ENCODE data around the gene ADAMTS15. TPM values are rescaled to one million over a fixed set of nuclear protein-coding genes. Genes with fewer than 3 reads are reported as not detected.

Gene ADAMTS15
- total RNA-seq, 1 donor from 2014 or later = 81.6 TPM

DNA sequence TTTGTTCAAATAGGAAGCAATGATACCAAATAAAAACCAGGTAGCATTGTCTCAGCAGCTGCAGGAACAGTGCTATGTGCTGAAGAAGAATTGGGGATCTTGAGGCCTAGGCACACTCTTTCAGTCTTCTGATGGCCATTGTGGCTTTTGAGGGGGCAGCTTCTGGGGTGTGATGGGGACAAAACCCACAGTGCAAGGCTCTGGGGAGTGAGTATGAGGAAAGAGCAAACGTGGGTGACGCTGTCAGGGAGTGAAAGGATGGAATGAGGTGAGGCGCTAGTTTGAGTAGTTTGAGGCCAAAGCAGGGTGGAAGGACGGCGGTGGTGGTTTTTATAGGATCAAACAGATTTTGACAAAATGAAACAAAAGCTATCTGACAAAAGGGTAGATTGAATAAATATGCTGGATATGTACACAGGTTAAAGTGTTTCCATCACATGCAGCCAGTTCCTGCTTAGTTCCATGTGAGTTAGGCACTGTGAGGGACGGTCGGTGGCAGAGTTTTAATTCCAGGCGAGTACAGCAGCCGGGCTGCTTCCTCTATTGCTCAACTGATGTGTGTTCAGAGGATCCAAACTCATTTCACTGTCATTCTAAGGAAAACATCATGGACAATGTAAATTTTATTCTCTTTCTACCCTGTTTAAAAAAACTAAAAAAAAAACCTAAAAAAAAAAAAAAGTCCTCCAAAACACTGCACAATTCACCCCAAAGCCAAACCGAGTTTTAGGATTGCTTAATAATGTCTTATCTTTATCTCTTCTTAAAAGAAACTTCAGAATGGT lies 18.9 kb downstream of the ADAMTS15 start:
- Mint-ChIP-seq H3K4me1 (ENCODE audit: unreplicated experiment) (no peaks in the 10 kb centered on the region), H3K36me3 (ENCODE audit: unreplicated experiment) (peaks cover 54% of the 10 kb centered on the region), H3K27me3 (ENCODE audit: unreplicated experiment) (no peaks in the 10 kb centered on the region), H3K4me3 (ENCODE audit: unreplicated experiment) (no peak overlapping the region), H3K9me3 (ENCODE audit: unreplicated experiment) (no peaks in the 10 kb centered on the region), H3K27ac (ENCODE audit: unreplicated experiment) (no peak overlapping the region)
- TF ChIP-seq, protein P1, sequence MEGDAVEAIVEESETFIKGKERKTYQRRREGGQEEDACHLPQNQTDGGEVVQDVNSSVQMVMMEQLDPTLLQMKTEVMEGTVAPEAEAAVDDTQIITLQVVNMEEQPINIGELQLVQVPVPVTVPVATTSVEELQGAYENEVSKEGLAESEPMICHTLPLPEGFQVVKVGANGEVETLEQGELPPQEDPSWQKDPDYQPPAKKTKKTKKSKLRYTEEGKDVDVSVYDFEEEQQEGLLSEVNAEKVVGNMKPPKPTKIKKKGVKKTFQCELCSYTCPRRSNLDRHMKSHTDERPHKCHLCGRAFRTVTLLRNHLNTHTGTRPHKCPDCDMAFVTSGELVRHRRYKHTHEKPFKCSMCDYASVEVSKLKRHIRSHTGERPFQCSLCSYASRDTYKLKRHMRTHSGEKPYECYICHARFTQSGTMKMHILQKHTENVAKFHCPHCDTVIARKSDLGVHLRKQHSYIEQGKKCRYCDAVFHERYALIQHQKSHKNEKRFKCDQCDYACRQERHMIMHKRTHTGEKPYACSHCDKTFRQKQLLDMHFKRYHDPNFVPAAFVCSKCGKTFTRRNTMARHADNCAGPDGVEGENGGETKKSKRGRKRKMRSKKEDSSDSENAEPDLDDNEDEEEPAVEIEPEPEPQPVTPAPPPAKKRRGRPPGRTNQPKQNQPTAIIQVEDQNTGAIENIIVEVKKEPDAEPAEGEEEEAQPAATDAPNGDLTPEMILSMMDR (IDR thresholded peaks at IDR 0.05) = no peak
- DNase-seq (ENCODE audit: extremely low spot score, unreplicated experiment) = no peak

DNA sequence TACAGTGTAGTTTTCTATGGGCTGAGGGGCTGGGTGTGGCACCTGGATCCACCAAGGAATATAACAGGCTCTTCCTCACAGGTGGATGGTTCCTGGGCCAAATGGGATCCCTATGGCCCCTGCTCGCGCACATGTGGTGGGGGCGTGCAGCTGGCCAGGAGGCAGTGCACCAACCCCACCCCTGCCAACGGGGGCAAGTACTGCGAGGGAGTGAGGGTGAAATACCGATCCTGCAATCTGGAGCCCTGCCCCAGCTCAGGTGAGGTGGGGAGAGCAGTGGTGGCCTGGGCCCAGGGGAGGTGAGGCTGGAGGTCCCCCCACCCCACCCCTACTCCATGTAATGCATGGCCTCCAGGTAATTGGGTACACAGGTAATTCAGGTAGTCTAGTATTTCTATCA lies 20.7 kb downstream of the ADAMTS15 start:
- no peaks in the 10 kb centered on the region for H3K9me3 Mint-ChIP-seq (ENCODE audit: unreplicated experiment)
- TF ChIP-seq, protein P1 (IDR thresholded peaks at IDR 0.05) = no peak
- no peak overlapping the region for H3K27ac Mint-ChIP-seq (ENCODE audit: unreplicated experiment)
- peaks cover 40% of the 10 kb centered on the region for H3K36me3 Mint-ChIP-seq (ENCODE audit: unreplicated experiment)
- H3K4me1 Mint-ChIP-seq (ENCODE audit: unreplicated experiment) = no peaks in the 10 kb centered on the region
- H3K27me3 Mint-ChIP-seq (ENCODE audit: unreplicated experiment) = no peaks in the 10 kb centered on the region
- DNase-seq (ENCODE audit: extremely low spot score, unreplicated experiment) = no peak
- no peak overlapping the region for H3K4me3 Mint-ChIP-seq (ENCODE audit: unreplicated experiment)

DNA sequence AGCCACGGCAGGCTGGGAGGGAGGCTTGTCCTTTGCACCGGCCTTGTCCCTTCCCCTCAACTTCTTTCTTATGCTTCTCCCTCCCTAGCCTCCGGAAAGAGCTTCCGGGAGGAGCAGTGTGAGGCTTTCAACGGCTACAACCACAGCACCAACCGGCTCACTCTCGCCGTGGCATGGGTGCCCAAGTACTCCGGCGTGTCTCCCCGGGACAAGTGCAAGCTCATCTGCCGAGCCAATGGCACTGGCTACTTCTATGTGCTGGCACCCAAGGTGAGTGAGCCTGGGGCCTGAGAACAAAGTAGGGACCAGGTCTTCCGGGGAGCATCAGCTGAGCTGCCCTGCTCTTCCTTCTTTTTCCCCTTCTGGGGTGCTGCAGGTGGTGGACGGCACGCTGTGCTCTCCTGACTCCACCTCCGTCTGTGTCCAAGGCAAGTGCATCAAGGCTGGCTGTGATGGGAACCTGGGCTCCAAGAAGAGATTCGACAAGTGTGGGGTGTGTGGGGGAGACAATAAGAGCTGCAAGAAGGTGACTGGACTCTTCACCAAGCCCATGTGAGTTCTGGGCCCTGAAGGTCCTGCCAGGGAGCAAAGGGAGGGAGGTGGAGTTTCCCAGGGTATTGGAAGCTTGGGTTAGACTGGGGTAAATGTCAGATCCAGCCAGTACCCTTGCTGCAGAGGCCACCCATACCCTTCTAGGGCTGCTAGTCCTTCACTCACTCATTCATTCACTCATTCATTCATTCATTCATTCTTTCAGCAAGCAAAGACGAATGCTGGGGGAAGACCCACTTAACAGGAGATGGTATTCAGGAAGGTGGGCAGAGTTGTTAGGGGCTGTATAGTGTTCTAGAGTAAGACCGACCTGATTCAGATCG lies 22.6 kb downstream of the ADAMTS15 start:
- Mint-ChIP-seq H3K4me3 (ENCODE audit: unreplicated experiment) (no peak overlapping the region), H3K9me3 (ENCODE audit: unreplicated experiment) (no peaks in the 10 kb centered on the region), H3K27me3 (ENCODE audit: unreplicated experiment) (no peaks in the 10 kb centered on the region), H3K4me1 (ENCODE audit: unreplicated experiment) (peaks cover 5% of the 10 kb centered on the region), H3K27ac (ENCODE audit: unreplicated experiment) (no peak overlapping the region), H3K36me3 (ENCODE audit: unreplicated experiment) (peaks cover 49% of the 10 kb centered on the region)
- DNase-seq (ENCODE audit: extremely low spot score, unreplicated experiment) = peak; percentile 56
- TF ChIP-seq, protein P1 (IDR thresholded peaks at IDR 0.05) = no peak

DNA sequence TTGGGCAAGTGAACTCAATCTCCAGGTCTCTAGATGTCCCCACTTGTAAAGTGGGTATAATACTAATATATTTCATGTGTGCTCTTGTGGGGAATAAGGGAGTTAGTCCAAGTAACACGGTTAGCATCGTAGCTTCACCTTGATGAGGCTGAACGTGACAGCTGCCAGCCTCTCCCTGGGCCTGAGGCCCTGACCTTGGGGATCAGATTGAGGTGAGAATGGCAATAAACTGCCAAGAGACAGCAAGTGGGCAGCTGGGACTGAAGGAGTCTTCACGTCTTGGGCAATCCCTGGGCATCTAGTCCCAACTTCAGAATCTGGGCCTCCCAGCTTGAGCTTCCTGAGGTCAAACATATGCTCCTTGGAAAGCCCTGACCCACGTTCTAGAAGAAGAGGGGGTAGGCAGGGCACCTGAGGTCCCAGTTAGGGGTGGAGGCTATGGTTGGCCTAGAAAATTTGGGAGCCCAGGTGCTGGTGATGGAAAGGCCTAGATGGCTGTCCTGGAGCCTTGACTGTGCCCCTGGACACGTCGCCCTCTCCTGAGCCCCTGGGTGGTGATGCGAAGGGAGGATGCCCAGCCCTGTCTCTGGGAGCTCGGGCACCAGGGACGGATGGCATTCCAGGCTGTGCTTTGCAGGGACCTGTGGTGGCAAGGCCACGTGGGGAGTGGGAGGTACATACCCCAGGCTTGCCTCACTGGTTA lies 23.4 kb downstream of the ADAMTS15 start:
- Mint-ChIP-seq H3K36me3 (ENCODE audit: unreplicated experiment) (peaks cover 51% of the 10 kb centered on the region), H3K27ac (ENCODE audit: unreplicated experiment) (no peak overlapping the region), H3K9me3 (ENCODE audit: unreplicated experiment) (no peaks in the 10 kb centered on the region), H3K4me1 (ENCODE audit: unreplicated experiment) (peaks cover 5% of the 10 kb centered on the region), H3K27me3 (ENCODE audit: unreplicated experiment) (no peaks in the 10 kb centered on the region), H3K4me3 (ENCODE audit: unreplicated experiment) (no peak overlapping the region)
- peak; percentile 80 for DNase-seq (ENCODE audit: extremely low spot score, unreplicated experiment)
- TF ChIP-seq, protein P1 (IDR thresholded peaks at IDR 0.05) = no peak

Data from osteocyte (in vitro differentiated cells).